ENCODE measurements around the gene BAIAP3.
A peak's percentile ranks its signal among the peaks of the same experiment; 100 is the strongest.

Gene BAIAP3

DNA sequence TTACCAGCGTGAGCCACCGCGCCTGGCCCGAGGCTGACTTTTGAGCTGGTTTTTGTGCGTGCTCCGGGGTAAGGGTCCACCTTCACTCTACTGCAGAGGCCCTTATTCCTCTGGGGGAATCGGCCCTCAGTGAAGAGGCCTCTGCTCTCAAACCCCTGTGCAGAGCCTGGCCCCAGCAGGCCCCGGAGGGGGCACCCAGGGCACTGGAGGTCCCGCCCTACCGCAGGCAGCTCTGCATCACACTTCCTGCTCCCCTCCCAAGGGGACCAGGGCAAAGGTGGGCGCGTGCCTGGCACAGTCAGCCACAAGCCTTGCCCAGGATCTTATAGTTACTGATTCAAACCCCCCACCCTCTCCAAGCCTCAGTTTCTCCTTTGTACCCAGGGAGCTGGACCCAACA, 27.6 kb upstream of the BAIAP3 start:
- DNase-seq (ENCODE audit: extremely low read depth, insufficient read length), result no peak
- Histone ChIP-seq H3K36me3 (ENCODE audit: control insufficient read depth, insufficient read depth, low read length) (no peaks in the 10 kb centered on the region), H3K4me3 (replicated peaks; ENCODE audit: low read depth, low read length) (no peak overlapping the region), H3K27me3 (replicated peaks; ENCODE audit: control insufficient read depth, insufficient read depth, low read length) (no peaks in the 10 kb centered on the region)
- TF ChIP-seq, protein P1, sequence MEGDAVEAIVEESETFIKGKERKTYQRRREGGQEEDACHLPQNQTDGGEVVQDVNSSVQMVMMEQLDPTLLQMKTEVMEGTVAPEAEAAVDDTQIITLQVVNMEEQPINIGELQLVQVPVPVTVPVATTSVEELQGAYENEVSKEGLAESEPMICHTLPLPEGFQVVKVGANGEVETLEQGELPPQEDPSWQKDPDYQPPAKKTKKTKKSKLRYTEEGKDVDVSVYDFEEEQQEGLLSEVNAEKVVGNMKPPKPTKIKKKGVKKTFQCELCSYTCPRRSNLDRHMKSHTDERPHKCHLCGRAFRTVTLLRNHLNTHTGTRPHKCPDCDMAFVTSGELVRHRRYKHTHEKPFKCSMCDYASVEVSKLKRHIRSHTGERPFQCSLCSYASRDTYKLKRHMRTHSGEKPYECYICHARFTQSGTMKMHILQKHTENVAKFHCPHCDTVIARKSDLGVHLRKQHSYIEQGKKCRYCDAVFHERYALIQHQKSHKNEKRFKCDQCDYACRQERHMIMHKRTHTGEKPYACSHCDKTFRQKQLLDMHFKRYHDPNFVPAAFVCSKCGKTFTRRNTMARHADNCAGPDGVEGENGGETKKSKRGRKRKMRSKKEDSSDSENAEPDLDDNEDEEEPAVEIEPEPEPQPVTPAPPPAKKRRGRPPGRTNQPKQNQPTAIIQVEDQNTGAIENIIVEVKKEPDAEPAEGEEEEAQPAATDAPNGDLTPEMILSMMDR (IDR thresholded peaks at IDR 0.05; ENCODE audit: insufficient read depth, low read length, poor library complexity, severe bottlenecking), result no peak

DNA sequence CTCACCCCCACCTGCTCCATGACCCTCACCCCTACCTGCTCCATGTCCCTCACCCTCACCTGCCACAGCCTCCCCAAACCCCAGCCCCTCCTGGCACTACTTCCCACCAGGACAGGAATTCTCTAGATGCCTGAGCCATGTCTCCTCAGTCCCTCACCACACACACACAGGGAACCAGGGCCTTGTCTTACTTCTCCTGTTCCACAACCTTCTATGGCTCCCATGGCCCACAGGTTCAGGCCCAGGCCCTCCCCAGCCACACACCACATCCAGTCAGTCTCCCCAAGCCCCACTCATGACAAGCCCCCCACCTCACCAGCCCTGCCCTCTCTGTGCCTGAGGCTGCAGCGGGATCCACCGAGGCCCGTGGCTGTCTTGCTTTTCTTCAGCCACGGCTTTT, 27.1 kb upstream of the BAIAP3 start:
- DNase-seq (ENCODE audit: extremely low read depth, insufficient read length), result no peak
- Histone ChIP-seq H3K36me3 (ENCODE audit: control insufficient read depth, insufficient read depth, low read length) (no peaks in the 10 kb centered on the region), H3K4me3 (replicated peaks; ENCODE audit: low read depth, low read length) (no peak overlapping the region), H3K27me3 (replicated peaks; ENCODE audit: control insufficient read depth, insufficient read depth, low read length) (no peaks in the 10 kb centered on the region)
- TF ChIP-seq, protein P1 (IDR thresholded peaks at IDR 0.05; ENCODE audit: insufficient read depth, low read length, poor library complexity, severe bottlenecking), result no peak

DNA sequence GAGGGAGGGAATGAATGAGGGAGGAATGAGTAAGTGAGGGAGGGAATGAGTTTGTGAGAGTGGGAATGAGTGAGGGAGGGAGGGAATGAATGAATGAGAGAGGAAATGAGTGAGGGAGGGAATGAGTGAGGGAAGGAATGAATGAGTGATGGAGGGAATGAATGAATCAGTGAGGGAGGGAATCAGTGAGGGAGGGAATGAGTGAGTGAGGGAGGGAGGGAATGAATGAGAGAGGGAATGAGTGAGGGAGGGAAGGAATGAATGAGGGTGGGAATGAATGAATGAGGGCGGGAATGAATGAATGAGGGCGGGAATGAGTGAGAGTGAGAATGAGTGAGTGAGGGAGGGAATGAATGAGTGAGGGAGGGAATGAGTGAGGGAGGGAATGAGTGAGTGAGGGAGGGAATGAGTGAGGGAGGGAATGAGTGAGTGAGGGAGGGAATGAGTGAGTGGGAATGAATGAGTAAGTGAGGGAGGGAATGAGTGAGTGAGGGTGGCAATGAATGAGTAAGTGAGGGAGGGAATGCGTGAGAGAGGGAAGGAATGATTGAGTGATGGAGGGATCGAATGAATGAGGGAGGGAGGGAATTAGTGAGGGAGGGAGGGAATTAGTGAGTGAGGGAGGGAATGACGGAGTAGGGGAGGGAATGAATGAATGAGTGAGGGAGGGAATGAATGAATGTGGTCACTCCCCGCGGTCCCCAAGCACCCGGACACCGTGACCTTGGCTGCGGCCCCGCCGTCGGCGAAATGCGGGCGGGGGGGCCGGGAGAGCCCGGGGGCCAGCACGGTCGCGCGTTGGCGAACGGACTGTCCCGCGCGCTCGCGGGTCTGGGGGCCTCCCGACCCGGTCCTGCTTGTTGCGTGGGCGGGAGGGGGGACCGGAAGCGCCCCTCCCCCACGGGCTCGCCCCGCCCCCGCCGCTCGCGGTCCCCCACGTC, 25.1 kb upstream of the BAIAP3 start:
- peaks cover 6% of the 10 kb centered on the region for H3K36me3 ChIP-seq (ENCODE audit: control insufficient read depth, insufficient read depth, low read length)
- DNase-seq (ENCODE audit: extremely low read depth, insufficient read length), result no peak
- TF ChIP-seq, protein P1 (IDR thresholded peaks at IDR 0.05; ENCODE audit: insufficient read depth, low read length, poor library complexity, severe bottlenecking), result no peak
- H3K27me3 ChIP-seq (replicated peaks; ENCODE audit: control insufficient read depth, insufficient read depth, low read length), result no peaks in the 10 kb centered on the region
- H3K4me3 ChIP-seq (replicated peaks; ENCODE audit: low read depth, low read length), result peak overlapping the region; percentile 64

DNA sequence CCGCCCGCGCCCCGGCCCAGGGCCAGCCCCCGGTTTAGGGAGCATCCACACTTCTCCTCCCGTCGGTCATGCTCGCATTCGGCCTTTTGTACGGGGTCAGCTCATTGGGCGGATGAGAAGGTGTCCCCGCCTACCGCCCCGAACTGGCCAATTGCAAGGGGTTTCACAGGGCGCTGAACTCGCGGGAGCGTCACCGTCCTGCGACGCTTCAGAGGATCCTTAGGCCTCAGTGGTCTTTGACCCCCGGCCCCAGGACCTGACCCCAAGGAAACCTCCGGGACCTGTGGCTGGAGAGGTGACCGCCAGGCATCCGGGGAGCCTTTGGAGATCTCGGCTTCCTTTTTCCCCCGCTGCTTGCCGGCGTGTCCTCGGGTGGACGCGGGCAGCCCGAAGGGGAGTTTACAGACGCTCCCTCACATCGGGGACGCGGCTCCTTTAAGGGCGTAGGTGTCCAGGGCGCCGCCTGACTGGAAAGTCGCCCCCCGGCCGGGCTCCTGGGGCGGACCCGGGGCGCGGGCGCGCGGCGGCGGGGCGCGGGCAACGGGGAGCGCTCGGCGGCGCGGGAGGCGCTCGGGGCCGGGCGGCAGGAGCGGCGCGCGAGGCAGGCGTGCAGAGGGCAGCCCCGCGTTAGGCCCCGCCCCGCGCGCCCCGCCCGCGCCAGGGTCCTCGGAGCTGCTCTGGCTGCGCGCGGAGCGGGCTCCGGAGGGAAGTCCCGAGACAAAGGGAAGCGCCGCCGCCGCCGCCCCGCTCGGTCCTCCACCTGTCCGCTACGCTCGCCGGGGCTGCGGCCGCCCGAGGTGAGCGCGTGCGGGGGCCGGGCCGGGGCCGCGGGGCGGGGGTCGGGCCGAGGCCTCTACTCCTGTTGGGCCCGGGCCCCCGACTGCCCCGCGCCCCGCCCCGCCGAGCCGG, 24.2 kb upstream of the BAIAP3 start, which contains the start of gene UBE2I:
Gene UBE2I (plus strand): TSS at position 660 of the 909 bp plus-strand sequence. CDS start 4,395 bp downstream, outside the sequence.
- Histone ChIP-seq H3K4me3 (replicated peaks; ENCODE audit: low read depth, low read length) (peak within 1 kb of the TSS; percentile 96), H3K27me3 (replicated peaks; ENCODE audit: control insufficient read depth, insufficient read depth, low read length) (no peaks in the 10 kb centered on the region), H3K36me3 (ENCODE audit: control insufficient read depth, insufficient read depth, low read length) (peaks cover 11% of the 10 kb centered on the region)
- peak; percentile 100 for DNase-seq (ENCODE audit: extremely low read depth, insufficient read length)
- TF ChIP-seq, protein P1 (IDR thresholded peaks at IDR 0.05; ENCODE audit: insufficient read depth, low read length, poor library complexity, severe bottlenecking), result no peak

DNA sequence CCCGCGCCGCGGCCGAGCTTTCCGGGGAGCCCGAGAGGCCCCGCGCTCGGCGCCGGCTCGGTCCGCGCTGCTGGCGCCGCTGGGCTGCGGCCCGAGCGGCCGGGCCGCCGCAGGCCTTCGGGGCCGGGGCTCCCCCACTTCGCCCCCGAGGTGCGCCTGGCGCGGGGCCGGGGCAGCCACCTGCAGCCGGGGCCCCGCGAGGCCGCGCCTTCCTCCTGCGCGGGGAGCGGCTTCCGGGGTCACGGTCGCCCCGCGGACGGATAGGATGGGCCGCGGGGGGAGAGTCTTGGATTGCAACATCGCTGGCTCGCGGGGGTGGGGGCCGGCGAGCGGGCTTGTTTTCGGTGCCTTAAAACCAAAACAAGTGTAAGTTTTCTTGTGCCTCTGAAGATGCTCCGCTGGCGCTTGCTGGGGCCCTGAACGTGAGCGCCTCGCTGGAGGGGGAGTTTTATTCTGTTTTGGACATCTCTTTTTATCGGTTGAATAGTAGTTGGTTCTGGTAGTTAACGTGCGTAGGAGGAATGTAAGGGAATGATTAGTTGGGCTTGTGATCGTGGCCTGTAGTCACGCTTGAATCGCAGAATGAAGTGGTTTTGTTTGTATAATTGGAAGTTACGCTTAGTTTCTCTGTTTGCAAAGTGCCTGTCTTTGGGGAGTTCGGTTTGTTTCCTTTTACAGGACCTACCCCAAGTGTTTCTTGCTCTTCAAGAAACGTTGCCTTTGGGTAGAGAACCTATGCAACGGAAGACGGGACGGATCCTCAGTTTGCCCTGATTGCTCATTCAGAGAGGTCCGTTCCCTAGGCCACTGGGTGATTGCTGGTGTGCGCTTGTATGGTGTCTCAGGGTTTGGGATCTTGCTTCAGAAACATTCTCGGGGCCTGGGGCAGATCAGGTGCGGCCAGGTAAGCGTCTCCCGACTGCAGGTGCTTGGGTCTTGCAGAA, 23.3 kb upstream of the BAIAP3 start:
- TF ChIP-seq, protein P1 (IDR thresholded peaks at IDR 0.05; ENCODE audit: insufficient read depth, low read length, poor library complexity, severe bottlenecking), result no peak
- Histone ChIP-seq H3K4me3 (replicated peaks; ENCODE audit: low read depth, low read length) (peak overlapping the region; percentile 96), H3K27me3 (replicated peaks; ENCODE audit: control insufficient read depth, insufficient read depth, low read length) (no peaks in the 10 kb centered on the region), H3K36me3 (ENCODE audit: control insufficient read depth, insufficient read depth, low read length) (peaks cover 20% of the 10 kb centered on the region)
- peak; percentile 68 for DNase-seq (ENCODE audit: extremely low read depth, insufficient read length)
